Ramos (cell line): Measurements from ENCODE around the gene NT5DC2.

Experiments used
- in situ Hi-C: fragments of 300-500 bp; cut with MboI; formaldehyde crosslinking; loops from one replicate; pipeline ENCODE4 v1.14.3; 2022; ENCODE audit warnings: low sequenced_read_pairs; ENCODE audit not compliant: unreplicated experiment

NT5DC2 gene

GRCh38 chr3:52513281-52513680 is 20.4 kb downstream of the NT5DC2 start:
- in situ Hi-C loops = no loop called here

DNA sequence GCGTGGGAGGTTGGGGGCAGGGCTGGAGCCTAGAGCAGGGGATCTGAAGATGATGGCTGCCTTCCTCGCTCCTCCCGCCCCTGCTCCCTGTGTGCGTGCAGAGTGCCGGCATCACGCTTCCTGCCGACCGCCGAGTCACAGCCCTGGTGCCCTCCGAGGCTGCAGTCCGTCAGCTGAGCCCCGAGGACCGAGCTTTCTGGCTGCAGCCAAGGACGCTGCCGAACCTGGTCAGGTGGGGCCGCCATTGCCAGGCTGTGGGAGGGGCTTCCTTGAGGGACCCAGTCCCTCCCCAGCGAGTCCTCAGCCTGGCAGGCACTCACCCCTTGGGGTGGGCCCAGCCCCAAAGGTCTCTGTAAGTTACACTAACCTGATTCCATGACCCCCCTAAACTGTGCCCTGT is 20.9 kb downstream of the NT5DC2 start:
- in situ Hi-C loops = no loop called here

GRCh38 chr3:52512105-52512504 is 21.6 kb downstream of the NT5DC2 start:
- in situ Hi-C loops = no loop called here

GRCh38 chr3:52511509-52511908 is 22.1 kb downstream of the NT5DC2 start:
- in situ Hi-C loops = no loop called here

DNA sequence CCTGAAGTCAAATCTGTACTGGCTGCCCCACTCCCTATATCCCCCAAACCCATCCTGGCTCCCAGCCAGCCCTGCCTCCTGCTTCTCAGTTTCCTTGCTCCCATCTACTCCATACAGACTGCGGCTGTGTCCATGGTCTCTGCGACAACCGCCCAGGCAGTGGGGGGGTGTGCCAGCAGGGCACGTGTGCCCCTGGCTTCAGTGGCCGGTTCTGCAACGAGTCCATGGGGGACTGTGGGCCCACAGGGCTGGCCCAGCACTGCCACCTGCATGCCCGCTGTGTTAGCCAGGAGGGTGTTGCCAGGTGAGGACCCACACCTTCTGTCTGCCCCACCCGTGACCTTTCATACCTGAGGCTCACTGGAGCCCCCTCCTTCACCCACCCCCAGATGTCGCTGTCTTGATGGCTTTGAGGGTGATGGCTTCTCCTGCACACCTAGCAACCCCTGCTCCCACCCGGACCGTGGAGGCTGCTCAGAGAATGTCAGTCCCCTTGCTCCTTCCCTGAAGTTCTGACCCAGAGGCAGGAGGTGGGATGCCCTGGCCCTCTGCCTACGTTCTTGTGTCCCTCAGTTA is 23.8 kb downstream of the NT5DC2 start:
- in situ Hi-C loops = no loop called here

DNA sequence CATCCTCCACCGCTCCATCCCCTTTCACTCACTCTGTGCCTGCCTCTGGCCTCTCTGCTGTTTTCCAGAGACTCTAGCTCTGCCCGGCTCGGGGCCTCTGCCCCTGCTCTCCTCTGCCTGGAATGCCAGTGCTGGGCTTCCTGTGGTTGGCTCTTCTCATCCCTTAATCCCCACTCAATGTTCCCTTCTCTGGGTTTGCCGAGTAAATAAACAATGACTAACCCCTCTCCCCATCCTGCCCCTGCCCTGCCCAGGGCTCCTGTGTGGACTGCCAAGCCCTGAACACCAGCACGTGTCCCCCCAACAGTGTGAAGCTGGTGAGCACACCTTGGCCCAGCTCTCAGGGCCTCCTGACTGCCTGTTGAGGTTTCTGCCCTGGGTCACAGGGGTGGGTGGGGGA is 26.3 kb downstream of the NT5DC2 start:
- in situ Hi-C loops = no loop called here

- in situ Hi-C loops = no loop called here
Measured at GRCh38 chr3:52506266-52506966, 27.2 kb downstream of the NT5DC2 start.

GRCh38 chr3:52504977-52505376 is 28.7 kb downstream of the NT5DC2 start:
- in situ Hi-C loops = no loop called here

DNA sequence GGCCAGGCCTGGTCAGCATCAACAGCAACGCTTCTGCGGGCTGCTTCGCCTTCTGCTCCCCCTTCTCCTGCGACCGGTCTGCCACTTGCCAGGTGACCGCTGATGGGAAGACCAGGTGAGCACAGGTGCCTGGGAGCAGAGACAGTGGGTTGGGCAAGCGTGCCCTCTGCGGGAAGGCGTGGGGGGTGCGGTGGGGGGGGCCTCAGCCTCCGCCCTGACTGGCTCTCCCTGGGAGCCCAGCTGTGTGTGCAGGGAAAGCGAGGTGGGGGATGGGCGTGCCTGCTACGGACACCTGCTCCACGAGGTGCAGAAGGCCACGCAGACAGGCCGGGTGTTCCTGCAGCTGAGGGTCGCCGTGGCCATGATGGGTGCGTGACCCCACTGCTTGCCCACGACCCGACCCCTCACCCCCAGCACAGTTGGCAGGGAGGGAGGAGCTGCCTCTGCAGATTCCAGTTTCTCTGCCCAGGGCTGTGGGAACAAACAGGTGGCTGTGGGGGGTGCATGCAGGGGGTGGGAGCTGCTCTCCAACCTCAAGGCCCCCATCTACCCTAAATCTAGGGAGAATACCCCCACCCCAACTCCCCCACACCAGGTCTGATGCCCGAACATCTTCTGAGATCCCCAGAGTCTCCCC is 29.8 kb downstream of the NT5DC2 start:
- in situ Hi-C loops = no loop called here

GRCh38 chr3:52502808-52503350 is 30.8 kb downstream of the NT5DC2 start:
- in situ Hi-C loops = no loop called here

DNA sequence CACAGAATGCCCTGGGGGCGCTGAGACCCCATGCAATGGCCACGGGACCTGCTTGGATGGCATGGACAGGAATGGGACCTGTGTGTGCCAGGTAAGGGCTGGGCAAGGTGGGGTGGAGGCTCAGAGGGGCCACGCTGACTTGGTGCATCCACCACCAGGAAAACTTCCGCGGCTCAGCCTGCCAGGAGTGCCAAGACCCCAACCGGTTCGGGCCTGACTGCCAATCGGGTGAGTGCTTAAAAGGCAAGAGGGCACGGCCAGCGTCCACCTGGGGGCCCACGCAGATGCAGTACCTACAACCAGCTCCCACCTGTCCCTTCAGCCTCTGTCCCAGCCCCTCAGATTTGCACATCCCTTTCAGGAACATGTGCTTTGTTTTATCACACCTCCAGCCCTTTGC is 31.7 kb downstream of the NT5DC2 start:
- in situ Hi-C loops = no loop called here

DNA sequence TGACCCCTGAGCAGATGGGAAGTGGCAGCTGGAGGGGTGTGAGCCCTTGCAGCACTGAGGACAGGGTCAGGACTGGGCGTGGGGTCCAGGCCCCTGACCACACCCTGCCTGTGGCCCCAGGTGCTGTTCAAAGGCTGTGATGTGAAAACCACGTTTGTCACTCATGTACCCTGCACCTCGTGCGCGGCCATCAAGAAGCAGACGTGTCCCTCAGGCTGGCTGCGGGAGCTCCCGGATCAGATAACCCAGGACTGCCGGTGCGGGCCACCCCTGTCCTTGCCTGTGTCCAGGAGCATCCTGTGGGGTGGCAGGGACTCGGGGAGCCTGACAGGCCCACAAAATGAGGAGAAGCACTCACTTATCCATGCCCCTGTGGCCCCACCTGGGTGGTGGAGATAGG is 32.6 kb downstream of the NT5DC2 start:
- in situ Hi-C loops = no loop called here

- in situ Hi-C loops = no loop called here
Measured at GRCh38 chr3:52498137-52499054, 35.3 kb downstream of the NT5DC2 start.

DNA sequence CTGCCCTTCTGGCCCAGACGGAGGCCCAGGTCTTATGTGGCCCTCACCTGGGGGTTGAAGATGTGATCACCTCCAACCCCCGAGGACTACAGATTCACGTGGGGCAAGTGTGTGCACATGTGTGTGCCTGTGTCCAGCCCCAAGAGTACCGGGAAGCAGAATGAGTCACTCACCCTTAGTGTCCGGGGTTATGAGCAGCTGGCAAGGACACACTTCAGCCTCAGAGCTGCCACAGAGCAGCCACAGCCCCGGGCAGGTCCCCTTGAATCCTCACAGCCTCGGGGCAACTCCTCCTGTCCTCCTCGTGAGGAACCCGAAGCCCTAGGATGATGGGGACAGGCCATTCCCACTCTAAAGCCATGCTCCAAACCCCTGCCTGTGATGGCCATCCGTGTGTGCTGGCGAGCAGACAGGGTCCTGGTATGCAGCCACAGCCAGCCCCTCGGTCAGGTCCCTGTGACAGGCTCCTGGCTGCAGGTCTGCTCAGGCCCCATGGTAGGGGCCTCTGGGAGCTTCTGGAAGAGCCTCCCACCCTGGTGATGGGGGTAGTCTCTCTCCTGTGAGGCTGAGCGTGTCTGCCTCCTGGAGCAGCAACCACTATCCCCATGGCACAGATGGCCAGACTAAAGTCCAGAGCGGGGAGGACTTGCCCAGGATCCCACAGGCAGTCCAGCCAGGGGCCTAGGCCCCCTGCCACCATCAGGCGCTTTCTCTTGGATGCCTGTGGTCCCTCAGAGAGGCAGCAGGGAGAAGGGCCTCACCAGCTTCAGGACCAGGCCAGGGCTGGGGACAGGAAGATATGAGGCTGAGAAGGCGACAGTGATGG is 37.7 kb downstream of the NT5DC2 start:
- in situ Hi-C loops = no loop called here

GRCh38 chr3:52494886-52495495 is 38.7 kb downstream of the NT5DC2 start, which contains the start of gene STAB1:
Gene STAB1, plus strand, starts transcription at chr3:52495338. Its CDS starts 76 bp downstream, at chr3:52495414.
- in situ Hi-C loops = no loop called here

DNA sequence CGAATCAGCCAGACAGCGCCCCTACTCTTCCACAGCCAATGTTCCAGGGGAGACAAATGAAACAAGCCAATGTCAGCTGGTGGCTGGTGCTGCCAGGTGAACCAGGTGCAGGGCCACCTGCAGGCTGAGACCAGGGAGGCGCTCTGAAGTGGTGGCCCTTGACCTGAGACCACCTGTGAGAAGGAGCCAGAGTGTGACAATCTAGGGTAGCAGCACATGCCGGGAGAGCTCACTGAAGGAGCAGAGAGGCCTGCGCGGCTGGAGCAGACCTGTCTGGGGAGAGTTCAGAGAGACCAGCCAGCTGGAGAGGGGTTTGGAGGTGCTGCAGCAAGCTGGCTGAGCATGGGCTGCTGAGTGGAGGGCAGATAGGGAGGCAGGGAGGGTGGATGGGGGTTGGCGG is 39.2 kb downstream of the NT5DC2 start:
- in situ Hi-C loops = no loop called here

- in situ Hi-C loops = no loop called here
Measured at GRCh38 chr3:52493232-52494017, 40.2 kb downstream of the NT5DC2 start.

DNA sequence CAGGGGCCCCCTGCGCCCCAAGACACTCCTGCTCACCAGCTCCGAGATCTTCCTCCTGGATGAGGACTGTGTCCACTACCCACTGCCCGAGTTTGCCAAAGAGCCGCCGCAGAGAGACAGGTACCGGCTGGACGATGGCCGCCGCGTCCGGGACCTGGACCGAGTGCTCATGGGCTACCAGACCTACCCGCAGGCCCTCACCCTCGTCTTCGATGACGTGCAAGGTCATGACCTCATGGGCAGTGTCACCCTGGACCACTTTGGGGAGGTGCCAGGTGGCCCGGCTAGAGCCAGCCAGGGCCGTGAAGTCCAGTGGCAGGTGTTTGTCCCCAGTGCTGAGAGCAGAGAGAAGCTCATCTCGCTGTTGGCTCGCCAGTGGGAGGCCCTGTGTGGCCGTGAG is 41.6 kb downstream of the NT5DC2 start:
- in situ Hi-C loops = no loop called here
